ENCODE results near the gene RPS6KA6.

Gene RPS6KA6

GRCh38 chrX:84186603-84187532, 1.1 kb downstream of the RPS6KA6 start:
- no peak for TF ChIP-seq CTCF (IDR thresholded peaks at IDR 0.05; ENCODE audit: borderline replicate concordance, insufficient read depth, low read depth, low read length)
- peak overlapping the region; percentile 71 for H3K4me3 ChIP-seq (ENCODE audit: low read depth, low read length)

GRCh38 chrX:84182516-84182915, 5.5 kb downstream of the RPS6KA6 start:
- no peak for TF ChIP-seq CTCF (IDR thresholded peaks at IDR 0.05; ENCODE audit: borderline replicate concordance, insufficient read depth, low read depth, low read length)

GRCh38 chrX:84175958-84176357, 12.0 kb downstream of the RPS6KA6 start:
- TF ChIP-seq CTCF (IDR thresholded peaks at IDR 0.05; ENCODE audit: borderline replicate concordance, insufficient read depth, low read depth, low read length) = no peak
- no peak overlapping the region for H3K4me3 ChIP-seq (ENCODE audit: low read depth, low read length)

More at GRCh38 chrX:84182516-84182915, 5.5 kb downstream of the RPS6KA6 start:
- no peak overlapping the region for H3K4me3 ChIP-seq (ENCODE audit: low read depth, low read length)

- TF ChIP-seq CTCF (IDR thresholded peaks at IDR 0.05; ENCODE audit: borderline replicate concordance, insufficient read depth, low read depth, low read length) = no peak
Measured at GRCh38 chrX:84175274-84175673, 12.7 kb downstream of the RPS6KA6 start.

GRCh38 chrX:84174348-84174747, 13.7 kb downstream of the RPS6KA6 start:
- no peak overlapping the region for H3K4me3 ChIP-seq (ENCODE audit: low read depth, low read length)
- TF ChIP-seq CTCF (IDR thresholded peaks at IDR 0.05; ENCODE audit: borderline replicate concordance, insufficient read depth, low read depth, low read length) = no peak

More at GRCh38 chrX:84175274-84175673, 12.7 kb downstream of the RPS6KA6 start:
- no peak overlapping the region for H3K4me3 ChIP-seq (ENCODE audit: low read depth, low read length)

- TF ChIP-seq CTCF (IDR thresholded peaks at IDR 0.05; ENCODE audit: borderline replicate concordance, insufficient read depth, low read depth, low read length) = no peak
- no peak overlapping the region for H3K4me3 ChIP-seq (ENCODE audit: low read depth, low read length)
Measured at GRCh38 chrX:84170931-84171330, 17.1 kb downstream of the RPS6KA6 start.

- no peak overlapping the region for H3K4me3 ChIP-seq (ENCODE audit: low read depth, low read length)
- TF ChIP-seq CTCF (IDR thresholded peaks at IDR 0.05; ENCODE audit: borderline replicate concordance, insufficient read depth, low read depth, low read length) = no peak
Measured at GRCh38 chrX:84168574-84168973, 19.4 kb downstream of the RPS6KA6 start.

Data from GM12875 (cell line).